ENCODE measurements around the gene CREB3L1.

The CREB3L1 gene

GRCh38 chr11:46367916-46368267, 90.4 kb downstream of the CREB3L1 start:
- no peak for DNase-seq

GRCh38 chr11:46369458-46370152, 92.1 kb downstream of the CREB3L1 start:
- peak; percentile 65 for DNase-seq

- DNase-seq = no peak
These were observed 92.8 kb downstream of the CREB3L1 start for GRCh38 chr11:46370253-46370652.
